ENCODE results near the gene C4orf50.

C4orf50 gene

DNA sequence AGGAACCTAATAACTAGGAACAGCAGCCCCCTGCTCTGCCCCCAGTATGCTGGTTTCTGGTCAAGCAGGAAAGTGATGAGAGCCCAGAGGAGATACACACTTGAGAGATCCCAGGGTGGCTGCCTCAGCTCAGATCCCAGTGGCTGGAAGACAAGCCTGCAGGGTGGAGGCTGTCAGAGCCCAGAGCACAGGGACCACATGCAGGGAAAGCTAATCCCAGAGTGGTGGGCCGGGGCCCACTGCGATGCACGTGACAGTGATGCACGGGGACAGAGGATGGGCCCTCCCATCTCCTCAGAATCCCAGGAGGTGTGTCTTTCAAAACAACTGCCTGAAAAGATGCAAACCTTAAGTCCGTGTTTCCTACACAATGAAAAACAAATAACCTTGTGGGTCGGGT is 96.2 kb downstream of the C4orf50 start:
- TF ChIP-seq POLR2A (IDR thresholded peaks at IDR 0.05; ENCODE audit: low read length) (no peak), GATA1 (IDR thresholded peaks at IDR 0.05; ENCODE audit: low read depth, low read length) (no peak)
- no peak for DNase-seq

DNA sequence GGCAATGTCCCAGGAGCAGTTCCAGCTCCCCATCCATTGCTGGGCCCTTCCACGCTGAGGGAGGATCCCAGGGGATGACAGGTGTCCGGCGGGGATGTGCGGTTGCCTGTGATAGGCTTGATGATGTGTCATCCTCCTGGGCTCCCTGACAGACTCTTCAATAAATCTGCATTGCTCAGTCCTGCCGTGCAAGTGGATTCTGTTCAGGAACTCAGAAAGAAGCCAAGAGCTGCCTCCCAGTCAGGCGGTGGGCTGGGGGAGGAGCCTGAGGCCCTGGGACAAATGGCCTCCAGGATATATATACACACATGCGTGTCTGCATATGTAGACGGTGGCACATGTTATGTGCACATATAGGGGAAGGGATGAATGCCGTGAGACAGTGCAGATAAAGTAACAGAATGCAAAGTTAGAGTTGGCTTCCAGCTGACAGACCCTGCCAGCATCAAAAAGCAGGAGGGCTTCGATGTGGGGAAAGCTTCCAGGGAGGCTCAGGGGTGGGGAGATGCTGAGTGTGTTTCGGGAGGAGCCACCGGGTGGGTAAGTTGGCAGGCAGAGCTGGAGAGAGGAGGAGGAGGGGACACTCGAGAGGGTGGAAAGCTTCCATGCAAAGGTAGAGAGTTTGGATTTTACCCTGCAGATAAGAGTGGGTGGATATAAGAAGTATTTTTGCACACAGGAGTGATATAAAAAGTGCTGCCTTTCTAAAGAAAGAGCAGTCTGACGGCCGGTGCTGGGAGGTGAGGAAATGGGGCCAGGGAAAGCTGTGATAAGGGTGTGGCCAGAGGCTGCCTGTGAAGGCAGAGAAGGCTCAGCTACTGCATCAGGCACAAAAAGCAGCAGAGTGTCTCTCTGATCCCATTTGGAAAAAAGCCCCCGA is 96.9 kb downstream of the C4orf50 start:
- TF ChIP-seq POLR2A (IDR thresholded peaks at IDR 0.05; ENCODE audit: low read length) (no peak), GATA1 (IDR thresholded peaks at IDR 0.05; ENCODE audit: low read depth, low read length) (no peak)

DNA sequence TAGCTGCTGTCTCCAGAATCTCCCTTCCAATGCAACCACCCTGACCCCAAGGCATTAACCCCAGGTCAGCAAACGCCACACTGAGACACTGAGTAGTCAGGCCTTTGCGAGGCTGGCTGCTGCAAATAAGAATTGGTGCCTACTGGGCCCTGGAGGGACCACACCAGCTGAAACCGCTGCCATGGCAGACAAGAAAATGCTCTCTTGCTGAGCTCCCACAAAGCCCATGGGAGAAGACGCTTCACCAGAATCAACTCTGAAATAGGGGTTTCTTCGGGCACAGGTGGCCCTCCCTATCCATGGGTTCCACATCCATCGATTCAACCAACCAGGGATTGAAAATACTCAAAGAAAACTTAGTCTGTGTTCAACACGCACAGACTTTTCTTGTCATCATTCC is 98.7 kb downstream of the C4orf50 start:
- TF ChIP-seq POLR2A (IDR thresholded peaks at IDR 0.05; ENCODE audit: low read length): no peak
- DNase-seq: no peak

More for the DNA sequence above, 96.9 kb downstream of the C4orf50 start:
- no peak for DNase-seq

DNA sequence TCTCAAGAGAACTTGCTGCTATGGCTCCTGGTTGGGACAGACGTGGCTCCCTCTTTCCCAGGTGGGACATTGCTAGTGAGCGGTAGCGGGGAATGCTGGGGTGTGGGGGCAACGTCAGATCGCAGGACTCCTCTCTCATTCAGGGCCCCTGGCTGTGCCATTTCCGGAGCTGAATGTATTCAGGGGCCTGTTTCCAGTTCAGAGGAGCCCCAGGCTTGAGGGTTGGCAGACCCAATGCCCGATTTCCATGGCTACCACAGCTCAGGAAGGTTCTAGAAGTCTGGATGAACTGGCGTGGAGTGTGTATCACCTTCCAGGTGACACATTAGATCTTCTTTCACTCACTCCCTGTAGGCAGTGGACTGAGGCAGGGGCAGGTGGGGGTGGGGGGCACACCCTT is 99.2 kb downstream of the C4orf50 start:
- DNase-seq: no peak
- TF ChIP-seq POLR2A (IDR thresholded peaks at IDR 0.05; ENCODE audit: low read length): no peak
- TF ChIP-seq GATA1 (IDR thresholded peaks at IDR 0.05; ENCODE audit: low read depth, low read length): no peak

DNA sequence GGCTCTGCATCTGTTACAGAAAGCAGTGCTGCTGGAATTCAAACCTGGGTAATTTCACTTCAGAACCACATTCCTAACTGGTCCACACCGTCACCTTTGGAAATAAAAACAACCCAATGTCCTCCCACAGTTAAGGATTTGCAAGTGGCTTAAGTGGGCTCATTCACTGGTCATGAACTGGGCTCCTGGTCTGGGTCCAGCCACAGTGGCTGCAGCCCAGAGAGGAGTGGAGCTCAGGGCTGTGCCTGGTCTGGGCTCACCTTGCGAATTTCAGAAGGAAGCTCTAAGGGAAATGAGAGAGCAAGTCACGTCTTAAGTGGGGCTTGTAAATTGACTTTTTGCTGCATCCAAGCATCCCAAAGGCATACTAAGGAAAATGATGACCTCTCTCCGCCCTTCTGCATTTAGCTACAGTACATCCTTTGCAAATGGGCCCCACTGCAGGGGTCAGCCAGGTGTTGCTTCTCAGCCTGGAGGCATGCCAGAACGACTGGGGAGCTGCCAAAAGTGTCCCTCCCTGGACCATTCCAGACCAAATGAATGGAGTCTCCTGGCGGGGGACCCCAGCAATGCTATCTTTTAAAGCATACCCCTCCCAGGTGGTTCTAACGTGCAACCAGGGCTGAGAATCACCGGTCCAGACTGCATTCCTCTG is 99.8 kb downstream of the C4orf50 start:
- TF ChIP-seq POLR2A (IDR thresholded peaks at IDR 0.05; ENCODE audit: low read length) (no peak), GATA1 (IDR thresholded peaks at IDR 0.05; ENCODE audit: low read depth, low read length) (no peak)
- no peak for DNase-seq

DNA sequence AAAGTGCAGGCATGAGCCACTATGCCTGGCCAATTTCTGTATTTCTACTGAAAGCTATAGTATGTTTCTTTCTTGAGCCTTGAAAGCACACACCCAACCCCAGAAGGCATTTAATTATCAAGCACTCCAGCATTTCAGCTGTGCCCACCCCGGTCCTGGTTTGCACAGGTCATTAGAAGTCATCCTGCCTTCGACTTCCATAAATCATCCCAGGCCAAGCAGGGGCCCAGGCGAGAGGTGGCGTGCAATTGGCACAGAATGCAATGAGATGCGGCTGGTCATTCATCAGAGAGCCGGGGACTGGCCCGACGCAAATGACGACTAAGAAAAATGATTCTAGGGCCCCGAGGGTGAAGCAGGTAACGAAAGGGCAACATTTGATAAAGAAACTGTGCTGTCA is 100.6 kb downstream of the C4orf50 start:
- DNase-seq: no peak
- no peak for TF ChIP-seq POLR2A (IDR thresholded peaks at IDR 0.05; ENCODE audit: low read length)
- no peak for TF ChIP-seq GATA1 (IDR thresholded peaks at IDR 0.05; ENCODE audit: low read depth, low read length)

DNA sequence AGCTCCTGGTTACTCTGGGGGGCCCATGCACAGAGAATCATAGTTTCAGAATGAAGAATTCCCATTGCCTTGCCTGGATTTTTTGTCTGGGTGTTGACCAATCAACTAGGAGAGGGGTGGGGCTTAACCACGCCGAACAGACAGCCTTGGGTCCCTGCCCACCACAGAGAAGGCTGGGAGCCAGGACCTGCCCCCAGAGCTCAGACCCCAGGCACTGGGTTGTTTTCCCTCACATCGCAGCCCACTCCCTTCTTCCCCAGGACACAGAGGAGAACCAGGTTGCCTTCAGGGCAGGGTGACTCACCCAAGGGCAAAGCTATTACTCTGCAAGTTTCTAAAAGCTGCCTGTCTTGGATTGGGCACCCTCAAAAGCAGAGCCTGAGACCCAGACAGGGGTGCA is 102.0 kb downstream of the C4orf50 start:
- TF ChIP-seq POLR2A (IDR thresholded peaks at IDR 0.05; ENCODE audit: low read length) (no peak), GATA1 (IDR thresholded peaks at IDR 0.05; ENCODE audit: low read depth, low read length) (no peak)
- no peak for DNase-seq

DNA sequence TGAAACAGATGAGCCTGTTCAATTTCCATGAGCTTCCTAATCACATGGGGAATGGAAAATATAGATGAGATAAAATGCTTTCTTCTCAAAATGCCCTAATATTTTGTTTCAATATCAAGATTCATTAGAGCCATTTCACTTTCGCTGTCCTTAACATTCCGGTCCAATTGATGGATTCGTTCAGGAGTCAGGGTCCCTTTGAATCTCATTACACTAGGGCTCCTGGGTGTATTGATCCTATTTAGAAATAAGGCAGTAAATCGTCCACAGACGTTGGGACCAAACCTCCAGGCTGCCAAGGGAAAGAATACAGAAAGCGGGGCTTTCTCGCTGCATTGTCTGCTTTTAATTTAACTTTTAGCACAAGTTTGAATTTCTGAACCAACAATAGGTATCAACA is 104.8 kb downstream of the C4orf50 start:
- TF ChIP-seq GATA1 (IDR thresholded peaks at IDR 0.05; ENCODE audit: low read depth, low read length) (no peak), POLR2A (IDR thresholded peaks at IDR 0.05; ENCODE audit: low read length) (no peak)
- DNase-seq: no peak

DNA sequence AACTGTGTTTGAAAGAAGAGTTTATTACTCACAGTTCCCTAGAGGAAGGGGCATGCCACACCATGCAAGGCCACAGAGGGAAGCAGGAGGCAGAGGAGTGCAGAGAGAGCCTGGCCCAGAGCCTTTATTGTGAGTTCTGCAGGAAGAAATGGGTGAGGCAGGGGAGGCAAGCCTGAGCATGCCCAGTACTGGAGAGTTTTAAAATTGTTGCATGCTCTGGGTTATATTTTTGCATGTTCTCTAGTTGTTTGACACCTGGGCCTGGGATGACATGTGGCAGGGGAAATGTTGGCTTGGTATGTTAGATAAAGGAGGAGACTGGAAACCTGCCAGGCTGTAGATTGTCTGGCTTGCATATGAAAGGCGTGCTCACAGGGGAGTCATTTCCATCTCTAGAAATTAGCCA is 105.6 kb downstream of the C4orf50 start:
- DNase-seq: no peak
- no peak for TF ChIP-seq GATA1 (IDR thresholded peaks at IDR 0.05; ENCODE audit: low read depth, low read length)
- TF ChIP-seq POLR2A (IDR thresholded peaks at IDR 0.05; ENCODE audit: low read length): no peak

DNA sequence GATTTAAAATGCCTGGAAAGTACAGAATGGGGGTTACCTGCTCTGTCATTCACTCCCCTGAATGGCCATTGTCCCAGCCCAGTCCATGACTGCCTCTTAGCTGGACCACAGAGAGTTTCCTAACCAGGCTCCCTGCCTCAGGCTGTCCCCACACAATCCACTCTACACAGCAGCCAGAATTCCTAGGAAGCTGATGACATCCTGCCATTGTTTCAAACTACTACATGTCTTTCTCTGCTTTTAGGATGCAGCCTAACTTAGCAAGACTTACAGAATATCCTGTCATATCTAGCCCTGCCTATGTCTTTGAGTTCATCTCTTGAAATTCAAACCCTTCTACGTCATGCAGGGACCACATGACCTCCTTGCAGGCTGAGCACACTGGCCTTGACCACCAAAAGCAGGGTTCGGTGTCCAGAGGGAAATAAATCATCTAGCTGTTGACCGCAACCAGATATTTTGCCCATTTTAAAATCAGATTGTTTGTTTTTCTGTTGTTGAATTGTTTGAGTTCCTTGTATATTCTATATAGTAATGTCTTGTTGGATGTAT is 109.3 kb downstream of the C4orf50 start:
- DNase-seq: no peak
- no peak for TF ChIP-seq POLR2A (IDR thresholded peaks at IDR 0.05; ENCODE audit: low read length)
- TF ChIP-seq GATA1 (IDR thresholded peaks at IDR 0.05; ENCODE audit: low read depth, low read length): no peak

DNA sequence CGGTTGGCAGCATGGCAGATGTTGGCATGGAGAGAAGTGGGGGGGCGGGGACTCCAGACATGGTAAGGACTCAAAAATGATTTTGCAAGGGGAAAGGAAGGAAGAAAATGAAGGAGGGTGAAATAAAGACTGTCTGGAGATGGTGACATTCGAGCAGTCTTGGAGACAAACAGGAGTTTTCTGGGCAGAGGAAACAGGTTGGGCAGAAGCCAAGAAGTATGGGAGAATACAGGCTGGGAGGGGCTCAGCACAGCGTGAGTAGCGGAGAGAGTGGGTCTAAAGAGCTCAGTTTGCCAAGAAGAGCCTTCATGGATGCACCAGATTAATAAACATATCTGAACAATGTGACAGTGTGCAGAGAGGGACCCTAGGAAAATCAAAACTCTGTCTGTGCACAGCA is 112.0 kb downstream of the C4orf50 start:
- DNase-seq: no peak
- TF ChIP-seq POLR2A (IDR thresholded peaks at IDR 0.05; ENCODE audit: low read length) (no peak), GATA1 (IDR thresholded peaks at IDR 0.05; ENCODE audit: low read depth, low read length) (no peak)

DNA sequence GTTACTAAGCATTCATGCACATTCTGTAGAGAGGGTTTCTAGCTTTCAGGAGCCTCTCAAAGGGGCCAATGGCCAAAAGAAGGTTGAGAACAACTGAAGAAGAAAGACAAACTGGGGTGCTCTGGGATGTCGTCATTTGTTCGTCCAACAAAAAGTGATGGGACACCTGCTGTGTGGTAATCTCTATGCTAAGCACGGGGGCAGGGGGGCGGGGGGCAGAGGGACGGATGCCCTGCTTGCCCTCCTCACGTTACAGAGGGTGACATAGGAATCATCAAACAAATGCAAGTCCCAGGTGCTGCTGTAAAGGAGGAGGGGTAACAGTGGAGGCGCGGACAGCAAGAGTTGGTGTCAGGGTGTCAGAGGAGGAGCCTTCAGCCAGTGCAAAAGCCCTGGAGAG is 112.5 kb downstream of the C4orf50 start:
- no peak for DNase-seq
- TF ChIP-seq GATA1 (IDR thresholded peaks at IDR 0.05; ENCODE audit: low read depth, low read length) (no peak), POLR2A (IDR thresholded peaks at IDR 0.05; ENCODE audit: low read length) (no peak)

DNA sequence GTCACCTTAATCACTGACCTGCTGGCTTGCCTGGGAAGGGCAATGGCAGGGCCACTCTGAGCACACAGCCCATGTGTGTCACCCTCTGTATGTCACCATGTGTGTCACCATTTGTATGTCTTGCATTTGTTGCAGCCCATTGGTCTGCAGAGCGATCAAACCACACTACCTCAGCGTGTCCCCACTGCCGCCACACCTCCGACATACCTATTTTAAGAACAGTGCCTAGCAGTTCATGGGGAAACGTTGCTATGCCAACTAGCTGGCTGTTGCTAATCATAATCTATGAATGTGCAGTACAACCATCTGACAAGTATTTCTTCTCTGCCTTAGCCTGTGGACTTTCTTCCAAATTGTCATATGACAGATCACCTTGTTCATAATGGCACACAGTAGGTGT is 117.4 kb downstream of the C4orf50 start:
- DNase-seq: no peak
- TF ChIP-seq POLR2A (IDR thresholded peaks at IDR 0.05; ENCODE audit: low read length): no peak
- TF ChIP-seq GATA1 (IDR thresholded peaks at IDR 0.05; ENCODE audit: low read depth, low read length): no peak

DNA sequence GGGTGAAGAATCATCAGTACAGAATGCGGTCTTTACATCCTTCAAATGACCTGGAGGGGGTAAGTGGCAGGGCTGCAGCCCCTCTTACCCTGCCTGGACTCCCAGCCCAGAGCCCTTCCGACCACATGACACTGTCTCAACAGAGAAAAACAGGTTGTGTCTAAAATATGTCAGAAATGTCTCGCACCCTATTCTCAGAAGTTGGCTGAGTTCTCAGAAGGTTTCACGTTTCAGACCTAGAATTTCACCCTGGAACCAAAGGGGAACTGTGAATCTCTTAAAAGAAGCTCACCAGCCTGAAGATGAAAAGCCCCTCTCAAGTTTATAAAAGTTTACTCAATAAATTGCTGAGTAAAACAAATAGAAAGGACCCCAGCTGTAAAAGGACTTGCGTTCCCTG is 118.3 kb downstream of the C4orf50 start:
- TF ChIP-seq GATA1 (IDR thresholded peaks at IDR 0.05; ENCODE audit: low read depth, low read length): no peak
- TF ChIP-seq POLR2A (IDR thresholded peaks at IDR 0.05; ENCODE audit: low read length): no peak
- DNase-seq: no peak

DNA sequence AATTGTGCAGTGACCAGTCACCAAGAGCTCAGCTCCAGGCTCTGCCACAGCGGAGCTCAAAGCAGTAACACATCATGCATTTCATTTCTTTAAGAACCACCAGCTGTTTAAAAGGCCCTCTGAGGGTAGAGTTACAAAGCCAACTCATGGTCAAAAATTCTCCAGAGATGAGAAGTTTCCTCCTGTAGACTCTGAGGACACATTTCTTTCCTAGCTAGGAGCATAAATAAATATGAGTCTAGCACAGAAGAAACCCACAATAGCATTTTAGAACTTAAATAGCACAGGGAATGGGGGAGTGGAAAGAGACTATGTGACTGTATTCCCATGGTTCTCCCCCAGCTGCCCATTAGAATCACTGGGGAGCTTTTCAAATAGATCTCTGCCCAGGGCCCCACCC is 118.8 kb downstream of the C4orf50 start:
- no peak for DNase-seq
- TF ChIP-seq GATA1 (IDR thresholded peaks at IDR 0.05; ENCODE audit: low read depth, low read length) (no peak), POLR2A (IDR thresholded peaks at IDR 0.05; ENCODE audit: low read length) (no peak)

All from erythroblast (primary cell).